ENCODE results near the gene SORCS2.

Gene SORCS2

GRCh38 chr4:7777017-7777710, 584.8 kb downstream of the SORCS2 start:
- H3K14ac ChIP-seq (ENCODE audit: low read length), result no peak overlapping the region
- H4K8ac ChIP-seq (ENCODE audit: low read depth, low read length), result no peak overlapping the region
- H4K91ac ChIP-seq (ENCODE audit: low read depth, low read length), result no peak overlapping the region
- no peak overlapping the region for H3K4me3 ChIP-seq (ENCODE audit: low read depth, low read length)
- no peak overlapping the region for H3K18ac ChIP-seq (ENCODE audit: low read length)
- no peak for DNase-seq
- peaks cover 2% of the 10 kb centered on the region for H3K79me2 ChIP-seq (ENCODE audit: control insufficient read depth, insufficient read depth, low read length, poor library complexity)
- H2BK12ac ChIP-seq (ENCODE audit: low read length), result no peak overlapping the region
- H3K9ac ChIP-seq (ENCODE audit: low read length), result no peak overlapping the region
- no peaks in the 10 kb centered on the region for H3K79me1 ChIP-seq (ENCODE audit: low read length)
- H2BK5ac ChIP-seq (ENCODE audit: low read depth, low read length, poor library complexity), result no peak overlapping the region
- H3K27me3 ChIP-seq (ENCODE audit: insufficient read depth, low read length), result no peaks in the 10 kb centered on the region
- H3K36me3 ChIP-seq (ENCODE audit: control insufficient read depth in 1 of 2, insufficient read depth in 2 of 2, low read length in 2 of 2), result peaks cover 54 to 63% of the 10 kb centered on the region in 2 experiments
- H3K9me3 ChIP-seq (ENCODE audit: insufficient read depth, low read depth, low read length), result no peaks in the 10 kb centered on the region
- H2BK120ac ChIP-seq (ENCODE audit: insufficient read depth, low read length, poor library complexity), result no peak overlapping the region
- WGBS (ENCODE audit: extremely low coverage, insufficient coverage, insufficient read length), result no CpG with 5 or more reads among the region's 17 CpGs
- no peak overlapping the region for H2AFZ ChIP-seq (ENCODE audit: insufficient read depth, low read length, poor library complexity)
- H3K27ac ChIP-seq (ENCODE audit: low read depth, low read length), result no peak overlapping the region
- H4K12ac ChIP-seq (ENCODE audit: low read depth, low read length), result no peak overlapping the region
- H3K4ac ChIP-seq (ENCODE audit: low read depth, low read length), result no peak overlapping the region
- H3K23ac ChIP-seq (ENCODE audit: low read length), result no peak overlapping the region
- peaks cover 3 to 4% of the 10 kb centered on the region in 2 experiments for H3K4me1 ChIP-seq (ENCODE audit: control insufficient read depth in 1 of 2, insufficient read depth in 2 of 2, low read length in 2 of 2)
- no peak overlapping the region for H2AK5ac ChIP-seq (ENCODE audit: low read length)
- no peak overlapping the region for H3K4me2 ChIP-seq (ENCODE audit: low read length)

DNA sequence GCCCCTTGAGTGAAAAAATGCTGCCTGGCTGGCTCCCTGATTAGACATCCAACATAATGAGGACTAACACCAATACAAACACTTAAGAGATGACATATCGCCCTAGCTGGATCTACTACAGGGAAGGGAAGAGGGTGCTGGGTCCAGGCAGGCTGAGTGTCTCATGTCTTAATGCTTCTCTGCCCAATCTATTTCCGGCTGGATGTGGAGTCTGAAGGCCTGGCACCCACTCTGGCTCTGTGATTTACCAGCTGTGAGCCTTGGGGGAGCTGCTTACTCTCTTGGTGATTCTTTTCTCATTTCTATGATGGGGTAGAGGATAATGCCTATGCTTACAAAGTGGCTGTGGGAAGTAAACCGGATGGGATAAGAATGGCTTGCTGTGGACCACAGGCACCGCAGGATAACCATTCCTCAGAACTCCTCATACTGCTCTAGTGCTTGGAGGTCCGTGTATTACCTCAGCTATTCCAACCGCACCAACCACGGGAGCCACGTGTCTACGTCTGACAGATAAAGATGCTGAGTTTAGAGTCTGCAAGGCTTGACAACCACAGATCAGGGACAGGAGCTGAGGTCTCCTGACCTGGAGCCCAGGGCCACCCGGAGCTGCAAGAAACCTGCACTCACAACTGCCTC, 585.7 kb downstream of the SORCS2 start:
- Histone ChIP-seq H3K23ac (ENCODE audit: low read length) (no peak overlapping the region), H3K14ac (ENCODE audit: low read length) (no peak overlapping the region), H3K4me1 (ENCODE audit: control insufficient read depth in 1 of 2, insufficient read depth in 2 of 2, low read length in 2 of 2) (peaks cover 4% of the 10 kb centered on the region in 2 experiments), H2BK5ac (ENCODE audit: low read depth, low read length, poor library complexity) (no peak overlapping the region), H4K91ac (ENCODE audit: low read depth, low read length) (no peak overlapping the region), H3K79me1 (ENCODE audit: low read length) (no peaks in the 10 kb centered on the region), H3K4me2 (ENCODE audit: low read length) (no peak overlapping the region), H3K4ac (ENCODE audit: low read depth, low read length) (no peak overlapping the region), H3K9me3 (ENCODE audit: insufficient read depth, low read depth, low read length) (no peaks in the 10 kb centered on the region), H2AK5ac (ENCODE audit: low read length) (no peak overlapping the region), H2BK120ac (ENCODE audit: insufficient read depth, low read length, poor library complexity) (no peak overlapping the region), H3K18ac (ENCODE audit: low read length) (no peak overlapping the region), H3K27ac (ENCODE audit: low read depth, low read length) (no peak overlapping the region), H3K4me3 (ENCODE audit: low read depth, low read length) (no peak overlapping the region), H3K27me3 (ENCODE audit: insufficient read depth, low read length) (no peaks in the 10 kb centered on the region), H2AFZ (ENCODE audit: insufficient read depth, low read length, poor library complexity) (no peak overlapping the region), H2BK12ac (ENCODE audit: low read length) (no peak overlapping the region), H3K9ac (ENCODE audit: low read length) (no peak overlapping the region), H3K79me2 (ENCODE audit: control insufficient read depth, insufficient read depth, low read length, poor library complexity) (peaks cover 2% of the 10 kb centered on the region), H4K12ac (ENCODE audit: low read depth, low read length) (no peak overlapping the region), H3K36me3 (ENCODE audit: control insufficient read depth in 1 of 2, insufficient read depth in 2 of 2, low read length in 2 of 2) (peaks cover 46 to 55% of the 10 kb centered on the region in 2 experiments), H4K8ac (ENCODE audit: low read depth, low read length) (no peak overlapping the region)
- no CpG with 5 or more reads among the region's 10 CpGs for WGBS (ENCODE audit: extremely low coverage, insufficient coverage, insufficient read length)
- DNase-seq, result no peak

DNA sequence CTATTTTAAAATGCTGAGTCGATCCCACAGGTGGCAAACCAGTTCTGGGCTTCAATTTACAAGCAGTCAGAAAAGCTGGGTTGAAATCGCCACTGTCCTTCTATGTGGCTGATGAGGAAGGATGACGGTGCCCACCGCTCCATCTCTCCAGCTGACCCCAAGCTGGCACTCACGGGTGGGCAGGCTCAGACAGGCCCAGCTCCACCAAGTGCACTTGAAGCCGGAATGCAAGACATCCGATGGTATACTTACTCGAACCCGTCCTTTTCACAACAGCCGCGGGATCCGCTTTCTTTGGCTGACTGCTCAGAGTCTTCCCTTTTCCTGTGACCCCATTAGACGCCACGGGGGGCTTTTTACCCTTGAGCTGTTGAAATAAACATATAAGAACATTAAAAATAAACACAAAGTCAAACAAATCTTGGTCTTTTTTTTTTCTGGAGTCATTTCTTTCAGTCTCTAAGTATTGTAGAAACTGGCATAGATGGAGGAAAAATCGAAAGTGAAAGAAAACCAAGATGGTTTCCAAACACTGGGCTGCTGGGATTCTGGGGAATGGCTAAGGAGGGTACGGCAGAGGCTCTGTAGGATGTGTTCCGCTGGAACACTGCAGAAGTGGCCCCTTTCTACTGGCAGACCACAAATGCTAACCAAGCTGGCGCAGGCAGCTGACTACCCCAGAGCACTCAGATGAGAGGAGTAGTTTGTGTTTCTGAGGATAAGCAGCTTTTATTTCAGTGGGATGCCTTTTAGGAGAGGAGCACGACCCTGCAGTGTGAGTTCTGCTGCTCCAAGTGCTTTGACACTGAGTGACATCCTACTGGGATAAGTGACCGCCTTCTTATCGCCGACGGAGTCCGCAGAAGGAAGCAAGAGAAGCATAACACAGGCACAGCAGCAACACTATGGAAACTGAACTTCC, 586.4 kb downstream of the SORCS2 start:
- Histone ChIP-seq H2AFZ (ENCODE audit: insufficient read depth, low read length, poor library complexity) (no peak overlapping the region), H2BK120ac (ENCODE audit: insufficient read depth, low read length, poor library complexity) (no peak overlapping the region), H3K27ac (ENCODE audit: low read depth, low read length) (no peak overlapping the region), H2BK12ac (ENCODE audit: low read length) (no peak overlapping the region), H3K23ac (ENCODE audit: low read length) (no peak overlapping the region), H3K4me1 (ENCODE audit: control insufficient read depth in 1 of 2, insufficient read depth in 2 of 2, low read length in 2 of 2) (peaks cover 4% of the 10 kb centered on the region in 2 experiments), H4K8ac (ENCODE audit: low read depth, low read length) (no peak overlapping the region), H3K4me2 (ENCODE audit: low read length) (no peak overlapping the region), H3K9ac (ENCODE audit: low read length) (no peak overlapping the region), H3K18ac (ENCODE audit: low read length) (no peak overlapping the region), H3K14ac (ENCODE audit: low read length) (no peak overlapping the region), H4K91ac (ENCODE audit: low read depth, low read length) (no peak overlapping the region), H2BK5ac (ENCODE audit: low read depth, low read length, poor library complexity) (no peak overlapping the region), H2AK5ac (ENCODE audit: low read length) (no peak overlapping the region), H3K79me1 (ENCODE audit: low read length) (no peaks in the 10 kb centered on the region), H3K79me2 (ENCODE audit: control insufficient read depth, insufficient read depth, low read length, poor library complexity) (peaks cover 2% of the 10 kb centered on the region), H3K4me3 (ENCODE audit: low read depth, low read length) (no peak overlapping the region), H4K12ac (ENCODE audit: low read depth, low read length) (no peak overlapping the region), H3K27me3 (ENCODE audit: insufficient read depth, low read length) (no peaks in the 10 kb centered on the region), H3K9me3 (ENCODE audit: insufficient read depth, low read depth, low read length) (no peaks in the 10 kb centered on the region), H3K36me3 (ENCODE audit: control insufficient read depth in 1 of 2, insufficient read depth in 2 of 2, low read length in 2 of 2) (peaks cover 40 to 50% of the 10 kb centered on the region in 2 experiments), H3K4ac (ENCODE audit: low read depth, low read length) (no peak overlapping the region)
- WGBS (ENCODE audit: extremely low coverage, insufficient coverage, insufficient read length), result no CpG with 5 or more reads among the region's 24 CpGs
- DNase-seq, result no peak

DNA sequence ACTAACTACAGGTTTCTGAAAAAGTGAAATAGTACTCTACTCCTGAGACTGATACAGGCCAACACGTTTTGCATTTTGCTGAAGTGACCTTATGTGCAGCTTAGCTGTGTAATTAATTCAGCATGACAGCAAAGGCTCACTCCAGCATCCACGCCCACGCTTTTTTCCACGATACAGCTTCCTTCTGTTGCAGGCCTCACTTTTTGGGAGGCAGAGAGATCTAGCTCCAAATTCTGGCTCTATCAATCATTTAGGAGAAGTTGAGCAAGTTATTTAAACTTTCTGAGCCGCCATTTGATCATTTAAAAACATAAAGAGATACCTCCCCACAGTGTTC, 587.1 kb downstream of the SORCS2 start:
- no CpG with 5 or more reads among the region's 5 CpGs for WGBS (ENCODE audit: extremely low coverage, insufficient coverage, insufficient read length)
- H3K79me1 ChIP-seq (ENCODE audit: low read length), result peaks cover 1% of the 10 kb centered on the region
- H3K9ac ChIP-seq (ENCODE audit: low read length), result no peak overlapping the region
- H3K27me3 ChIP-seq (ENCODE audit: insufficient read depth, low read length), result no peaks in the 10 kb centered on the region
- no peak overlapping the region for H3K14ac ChIP-seq (ENCODE audit: low read length)
- no peak overlapping the region for H2BK12ac ChIP-seq (ENCODE audit: low read length)
- H4K8ac ChIP-seq (ENCODE audit: low read depth, low read length), result no peak overlapping the region
- peaks cover 2% of the 10 kb centered on the region for H3K79me2 ChIP-seq (ENCODE audit: control insufficient read depth, insufficient read depth, low read length, poor library complexity)
- no peak overlapping the region for H3K4me2 ChIP-seq (ENCODE audit: low read length)
- H3K4ac ChIP-seq (ENCODE audit: low read depth, low read length), result no peak overlapping the region
- no peak overlapping the region for H3K27ac ChIP-seq (ENCODE audit: low read depth, low read length)
- peaks cover 4% of the 10 kb centered on the region in 2 experiments for H3K4me1 ChIP-seq (ENCODE audit: control insufficient read depth in 1 of 2, insufficient read depth in 2 of 2, low read length in 2 of 2)
- H3K23ac ChIP-seq (ENCODE audit: low read length), result no peak overlapping the region
- no peak overlapping the region for H2BK120ac ChIP-seq (ENCODE audit: insufficient read depth, low read length, poor library complexity)
- no peak overlapping the region for H4K91ac ChIP-seq (ENCODE audit: low read depth, low read length)
- no peak overlapping the region for H3K4me3 ChIP-seq (ENCODE audit: low read depth, low read length)
- no peak for DNase-seq
- peaks cover 39 to 49% of the 10 kb centered on the region in 2 experiments for H3K36me3 ChIP-seq (ENCODE audit: control insufficient read depth in 1 of 2, insufficient read depth in 2 of 2, low read length in 2 of 2)
- no peaks in the 10 kb centered on the region for H3K9me3 ChIP-seq (ENCODE audit: insufficient read depth, low read depth, low read length)
- H2AFZ ChIP-seq (ENCODE audit: insufficient read depth, low read length, poor library complexity), result no peak overlapping the region
- H2BK5ac ChIP-seq (ENCODE audit: low read depth, low read length, poor library complexity), result no peak overlapping the region
- H3K18ac ChIP-seq (ENCODE audit: low read length), result no peak overlapping the region
- no peak overlapping the region for H4K12ac ChIP-seq (ENCODE audit: low read depth, low read length)
- no peak overlapping the region for H2AK5ac ChIP-seq (ENCODE audit: low read length)

All from trophoblast cell (in vitro differentiated cells and primary cell).